ENCODE data around the gene DNAH10. TPM values are rescaled to one million over a fixed set of nuclear protein-coding genes. Genes with fewer than 3 reads are reported as not detected.

Gene DNAH10
- total RNA-seq, 2 experiments from 2014 or later, result 0.38 to 0.43 TPM

DNA sequence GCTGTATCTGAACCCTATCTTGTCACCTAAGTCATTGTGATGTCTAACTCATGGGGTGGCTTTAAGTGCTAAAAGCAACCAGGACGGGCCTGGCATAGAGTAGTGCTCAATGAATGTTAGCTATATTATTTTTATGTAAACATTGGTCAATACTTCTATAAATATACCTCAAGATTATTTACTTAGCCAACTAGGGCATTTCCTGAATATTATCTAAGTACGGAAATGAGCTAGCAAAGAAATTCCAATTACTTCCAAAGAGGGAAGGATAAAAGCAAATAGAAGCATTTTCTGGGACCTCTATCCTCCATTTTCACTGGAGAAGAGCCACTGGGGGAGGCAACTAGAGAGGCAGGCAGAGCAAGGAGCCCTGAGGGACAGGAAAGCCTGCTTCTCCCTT is 189.9 kb downstream of the DNAH10 start:
- Mint-ChIP-seq H3K4me3 (no peak overlapping the region), H3K4me1 (ENCODE audit: low read depth) (no peaks in the 10 kb centered on the region), H3K9me3 (no peaks in the 10 kb centered on the region), H3K27ac (no peak overlapping the region), H3K36me3 (ENCODE audit: low read depth) (no peaks in the 10 kb centered on the region), H3K27me3 (no peaks in the 10 kb centered on the region)
- TF ChIP-seq, protein P1, sequence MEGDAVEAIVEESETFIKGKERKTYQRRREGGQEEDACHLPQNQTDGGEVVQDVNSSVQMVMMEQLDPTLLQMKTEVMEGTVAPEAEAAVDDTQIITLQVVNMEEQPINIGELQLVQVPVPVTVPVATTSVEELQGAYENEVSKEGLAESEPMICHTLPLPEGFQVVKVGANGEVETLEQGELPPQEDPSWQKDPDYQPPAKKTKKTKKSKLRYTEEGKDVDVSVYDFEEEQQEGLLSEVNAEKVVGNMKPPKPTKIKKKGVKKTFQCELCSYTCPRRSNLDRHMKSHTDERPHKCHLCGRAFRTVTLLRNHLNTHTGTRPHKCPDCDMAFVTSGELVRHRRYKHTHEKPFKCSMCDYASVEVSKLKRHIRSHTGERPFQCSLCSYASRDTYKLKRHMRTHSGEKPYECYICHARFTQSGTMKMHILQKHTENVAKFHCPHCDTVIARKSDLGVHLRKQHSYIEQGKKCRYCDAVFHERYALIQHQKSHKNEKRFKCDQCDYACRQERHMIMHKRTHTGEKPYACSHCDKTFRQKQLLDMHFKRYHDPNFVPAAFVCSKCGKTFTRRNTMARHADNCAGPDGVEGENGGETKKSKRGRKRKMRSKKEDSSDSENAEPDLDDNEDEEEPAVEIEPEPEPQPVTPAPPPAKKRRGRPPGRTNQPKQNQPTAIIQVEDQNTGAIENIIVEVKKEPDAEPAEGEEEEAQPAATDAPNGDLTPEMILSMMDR (IDR thresholded peaks at IDR 0.05), result no peak
- ATAC-seq (no peak), DNase-seq (no peak)
- intact Hi-C loops (cut with micrococcal nuclease), result no loop called here
- CTCF ChIA-PET, result interaction anchor here (1.3 kb wide), 1 partner anchor 13 kb away, joined by 3 read pairs; no protein-coding TSS in a partner anchor
- POLR2A ChIA-PET, result no interaction called here

DNA sequence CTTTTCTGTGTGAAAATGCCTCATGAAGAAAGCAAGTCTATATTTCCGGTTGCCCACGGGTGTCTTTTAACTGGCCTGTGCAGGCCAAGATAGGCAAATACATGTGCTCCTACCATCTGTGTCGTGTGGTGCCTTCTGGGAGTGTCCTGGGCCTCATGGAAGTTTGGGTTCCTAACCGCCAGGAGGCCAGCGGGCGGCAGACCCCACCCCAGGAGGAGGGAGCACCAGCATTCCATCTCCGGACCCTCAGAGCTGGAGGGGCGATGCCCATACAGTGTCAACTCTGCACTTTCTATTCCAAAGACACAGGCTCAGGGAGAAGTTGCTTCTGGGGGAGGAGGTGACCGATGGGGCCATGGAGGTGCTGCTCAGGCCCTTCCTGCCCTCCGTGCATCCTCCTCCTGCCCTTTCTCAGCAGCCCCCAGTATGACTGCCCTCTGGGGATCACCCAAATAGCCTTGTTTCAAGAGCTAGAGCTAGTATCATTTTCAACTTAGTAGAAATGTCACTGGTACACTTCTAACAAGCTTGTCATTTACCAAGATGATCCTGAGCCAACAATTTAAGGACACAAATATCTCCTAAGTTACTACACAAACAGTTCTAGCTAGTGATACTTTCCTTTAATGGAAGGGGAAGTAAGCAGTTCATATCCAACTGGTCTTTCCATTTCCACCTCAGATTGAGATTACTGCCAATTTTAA is 192.7 kb downstream of the DNAH10 start:
- no peak overlapping the region for H3K27ac Mint-ChIP-seq
- POLR2A ChIA-PET, result interaction anchor here (1.0 kb wide), 1 partner anchor 10 kb away, joined by 4 read pairs; no protein-coding TSS in a partner anchor
- intact Hi-C loops (cut with micrococcal nuclease), result no loop called here
- DNase-seq, result no peak
- H3K36me3 Mint-ChIP-seq (ENCODE audit: low read depth), result no peaks in the 10 kb centered on the region
- ATAC-seq, result no peak
- H3K27me3 Mint-ChIP-seq, result no peaks in the 10 kb centered on the region
- H3K4me3 Mint-ChIP-seq, result no peak overlapping the region
- CTCF ChIA-PET, result interaction anchor here (1.8 kb wide), 1 partner anchor 11 kb away, joined by 4 read pairs; no protein-coding TSS in a partner anchor
- no peaks in the 10 kb centered on the region for H3K9me3 Mint-ChIP-seq
- H3K4me1 Mint-ChIP-seq (ENCODE audit: low read depth), result no peaks in the 10 kb centered on the region
- TF ChIP-seq, protein P1 (IDR thresholded peaks at IDR 0.05), result no peak

DNA sequence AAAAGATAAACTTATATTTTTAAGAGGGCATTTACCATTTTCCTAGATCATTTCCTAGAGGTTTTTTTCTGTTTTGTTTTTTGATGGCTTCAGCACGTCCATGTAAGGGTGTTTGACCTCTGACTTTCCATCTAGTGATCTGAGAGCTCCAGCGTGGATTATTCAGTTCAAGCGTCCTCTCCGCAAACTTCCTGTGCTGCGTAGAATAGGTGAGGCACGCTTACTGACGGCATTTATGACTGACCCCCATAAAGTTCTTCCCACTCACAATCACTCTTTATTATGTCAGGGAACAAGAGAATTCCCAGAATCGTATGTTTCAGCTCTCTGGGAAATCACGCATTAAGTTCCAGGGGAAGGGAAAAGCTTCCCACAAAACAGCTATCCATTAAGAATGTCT is 194.1 kb downstream of the DNAH10 start:
- no peaks in the 10 kb centered on the region for H3K9me3 Mint-ChIP-seq
- TF ChIP-seq, protein P1 (IDR thresholded peaks at IDR 0.05), result no peak
- DNase-seq (no peak), ATAC-seq (no peak)
- H3K27me3 Mint-ChIP-seq, result no peaks in the 10 kb centered on the region
- no peaks in the 10 kb centered on the region for H3K36me3 Mint-ChIP-seq (ENCODE audit: low read depth)
- ChIA-PET POLR2A (no interaction called here), CTCF (interaction anchor here (0.8 to 1.8 kb wide), 3 partner anchors 8 to 815 kb away, joined by 3 to 4 read pairs (median 4); no protein-coding TSS in a partner anchor)
- no peaks in the 10 kb centered on the region for H3K4me1 Mint-ChIP-seq (ENCODE audit: low read depth)
- intact Hi-C loops (cut with micrococcal nuclease), result no loop called here
- no peak overlapping the region for H3K4me3 Mint-ChIP-seq
- no peak overlapping the region for H3K27ac Mint-ChIP-seq

DNA sequence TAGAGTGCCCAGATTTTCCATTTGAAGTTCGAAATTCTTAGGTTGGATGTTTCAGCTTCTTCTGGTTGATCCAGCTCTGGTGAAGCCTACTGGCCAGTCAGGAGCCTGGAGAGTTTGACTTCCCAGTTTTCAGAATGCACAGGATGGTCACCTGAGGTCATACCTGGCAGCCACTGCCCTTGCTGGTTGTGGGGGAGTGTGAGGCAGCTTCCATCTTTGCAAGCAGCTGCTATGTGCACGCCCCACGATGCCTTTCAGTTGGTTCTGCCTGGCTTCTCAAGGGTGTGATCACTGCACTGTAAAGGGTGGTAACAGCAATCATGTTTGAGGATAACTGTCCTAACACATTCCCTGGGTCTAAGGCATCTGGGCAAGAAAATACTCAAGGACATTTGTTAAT is 195.1 kb downstream of the DNAH10 start:
- H3K27me3 Mint-ChIP-seq, result no peaks in the 10 kb centered on the region
- POLR2A ChIA-PET, result no interaction called here
- DNase-seq (no peak), ATAC-seq (no peak)
- H3K4me1 Mint-ChIP-seq (ENCODE audit: low read depth), result no peaks in the 10 kb centered on the region
- TF ChIP-seq, protein P1 (IDR thresholded peaks at IDR 0.05), result no peak
- no peaks in the 10 kb centered on the region for H3K36me3 Mint-ChIP-seq (ENCODE audit: low read depth)
- H3K27ac Mint-ChIP-seq, result no peak overlapping the region
- CTCF ChIA-PET, result interaction anchor here (1.2 to 2.4 kb wide), 2 partner anchors 27 to 52 kb away, joined by 3 to 7 read pairs; no protein-coding TSS in a partner anchor
- H3K4me3 Mint-ChIP-seq, result no peak overlapping the region
- intact Hi-C loops (cut with micrococcal nuclease), result no loop called here
- H3K9me3 Mint-ChIP-seq, result no peaks in the 10 kb centered on the region

DNA sequence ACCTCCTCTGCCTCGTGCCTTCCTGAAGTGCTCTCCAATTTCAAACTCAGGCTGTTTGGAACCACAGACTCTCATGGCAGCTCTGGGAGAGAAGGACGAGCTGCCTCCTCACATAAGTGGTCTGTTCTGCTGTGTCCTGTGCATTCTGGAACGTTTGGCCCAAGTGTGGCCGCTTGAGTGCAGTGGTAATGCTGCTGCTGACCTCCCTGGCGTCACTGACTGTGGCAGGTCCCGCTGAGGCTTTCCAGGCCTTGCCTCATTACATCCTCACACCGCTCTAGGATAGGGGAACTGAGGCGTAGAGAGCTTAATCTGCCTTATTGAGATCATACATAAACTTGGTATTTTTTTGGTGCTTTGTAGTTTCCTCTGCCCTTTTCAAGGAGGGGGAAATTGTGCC is 196.4 kb downstream of the DNAH10 start:
- peaks cover 3% of the 10 kb centered on the region for H3K4me1 Mint-ChIP-seq (ENCODE audit: low read depth)
- no peak overlapping the region for H3K4me3 Mint-ChIP-seq
- ATAC-seq (no peak), DNase-seq (no peak)
- no peaks in the 10 kb centered on the region for H3K27me3 Mint-ChIP-seq
- intact Hi-C loops (cut with micrococcal nuclease), result no loop called here
- CTCF ChIA-PET, result interaction anchor here (1.0 to 2.4 kb wide), 3 partner anchors 10 to 27 kb away, joined by 3 to 7 read pairs (median 3); no protein-coding TSS in a partner anchor
- H3K27ac Mint-ChIP-seq, result no peak overlapping the region
- POLR2A ChIA-PET, result no interaction called here
- H3K36me3 Mint-ChIP-seq (ENCODE audit: low read depth), result no peaks in the 10 kb centered on the region
- TF ChIP-seq, protein P1 (IDR thresholded peaks at IDR 0.05), result no peak
- no peaks in the 10 kb centered on the region for H3K9me3 Mint-ChIP-seq

All from activated CD8-positive, alpha-beta T cell treated with anti-CD3 and anti-CD28 coated beads for 36 hours (primary cell).